Right lobe of liver (tissue), 6 donors: ENCODE results near the gene KIAA0825. TPM values are rescaled to one million over a fixed set of nuclear protein-coding genes. Genes with fewer than 3 reads are reported as not detected.

Source experiments
- ATAC-seq, 4 donors: fragments of 200-7000 bp; cut with Tn5 transposase; one replicate each; pipeline ENCODE4 v1.9.1; 2020; ENCODE audit warnings: mild to moderate bottlenecking in 4 of 4, moderate library complexity in 4 of 4
- DNase-seq, 3 donors: peaks; one replicate each; pipeline ENCODE4 v3.0.0-alpha.2; 2020
- H3K27ac ChIP-seq, 3 donors: fragments of 200-600 bp; one replicate each; pipeline ENCODE4 v1.8.0; 2022
- H3K27me3 ChIP-seq, 2 donors: fragments of 200-600 bp; one replicate each; pipeline ENCODE4 v1.8.0; 2022
- H3K36me3 ChIP-seq, 4 donors: fragments of 200-600 bp; sonication (generic) in 1 of 4; one replicate each; pipeline versions ENCODE4 v1.5.1 to v1.8.0; 2017 to 2022; ENCODE audit warnings: control low read depth in 1 of 4
- H3K4me1 ChIP-seq, 4 donors: fragments of 200-600 bp; sonication (generic) in 1 of 4; one replicate each; pipeline versions ENCODE4 v1.5.1 to v1.8.0; 2017 to 2022; ENCODE audit warnings: control low read depth in 1 of 4
- H3K4me3 ChIP-seq, 3 donors: fragments of 200-600 bp; one replicate each; pipeline ENCODE4 v1.8.0; 2022
- H3K9me3 ChIP-seq, 4 donors: fragments of 200-600 bp; sonication (generic) in 1 of 4; one replicate each; pipeline versions ENCODE4 v1.5.1 to v1.8.0; 2017 to 2022; ENCODE audit warnings: control low read depth in 1 of 4
- POLR2A ChIP-seq: fragments of 450-650 bp; IDR thresholded peaks from one replicate; pipeline ENCODE4 v1.6.1; 2017; ENCODE audit warnings: antibody characterized with exemption, mild to moderate bottlenecking
- WGBS: methylation state at CpG from one replicate; pipeline ENCODE4 v1.1.6; 2018; ENCODE audit warnings: low coverage, low lambda C conversion rate; ENCODE audit not compliant: insufficient coverage; ENCODE audit errors: missing lambda C conversion rate; 5-methylcytosine and 5-hydroxymethylcytosine counted together
- intact Hi-C, 2 donors: fragments of 100-400 bp; cut with DNase I; formaldehyde crosslinking; loops; one replicate each; pipeline versions ENCODE4 v1.11.2 to v1.14.1; 2022
- total RNA-seq, 6 experiments: library from RNA; depleted of rRNA in 2 of 6; stranded (reverse); fragments of >200 nt in 2 of 6; fragmentation: NEBNext Ultra II Directional in 3 of 6; extraction: Animal tissue kit (Norgen Biotek cat#: 25700) in 3 of 6; gene quantifications; one replicate each; pipeline versions ENCODE4 v1.1.0 to v1.2.4, GENCODE V29; 2016 to 2023
- TF ChIP-seq, protein P1 (sequence below), 4 donors: fragments of 200-600 bp in 3 of 4; fragments of 450-650 bp in 1 of 4; IDR thresholded peaks; one replicate each; pipeline versions ENCODE4 v1.5.1 to v1.8.0; 2016 to 2022; ENCODE audit warnings: antibody characterized with exemption in 4 of 4, mild to moderate bottlenecking in 2 of 4
- donor health status: DM: no; HTN: yes; CAD: no.
- donor health status: DM: no; HTN: no; CAD: no.
- donor health status: DM: no; HTN: no; CAD: no.
- donor health status: DM: no; HTN: yes; CAD: no.
- donor health status: DM: no; HTN: yes; CAD: no.

The KIAA0825 gene
- total RNA-seq, 6 experiments from 2014 or later = 0.86 to 3.2 (median 1.7) TPM

DNA sequence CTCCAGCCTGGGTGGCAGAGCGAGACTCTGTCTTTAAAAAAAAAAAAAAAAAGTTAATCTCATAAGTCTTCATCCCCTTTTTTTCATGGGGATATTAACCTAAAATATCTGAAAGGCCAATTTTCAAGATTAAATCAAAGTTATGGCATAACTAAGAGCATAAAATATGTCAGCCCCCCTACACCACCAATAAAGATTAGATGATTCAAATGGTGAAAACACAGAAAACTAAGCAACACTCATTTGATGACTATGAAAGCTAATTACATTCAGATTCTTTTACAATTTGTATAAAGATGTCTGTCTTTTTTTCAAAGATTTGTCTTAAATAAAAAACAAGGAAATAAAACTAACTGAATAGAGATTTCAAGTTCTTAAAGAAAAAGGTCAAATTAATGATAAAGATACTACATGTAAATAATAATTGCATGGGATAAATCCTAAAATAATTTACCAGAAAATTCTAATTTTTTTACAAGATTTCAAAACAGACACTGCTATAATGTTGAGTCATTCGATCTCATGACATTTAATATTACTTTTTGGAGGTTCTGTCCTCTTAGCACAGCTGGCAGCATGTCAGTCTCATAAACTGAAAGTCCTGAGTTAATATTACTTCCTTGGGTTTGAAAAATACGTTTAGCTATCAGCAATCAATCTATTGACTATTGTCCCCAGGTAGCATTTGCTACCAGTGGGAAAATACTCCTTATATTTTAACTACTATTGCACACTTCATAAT is 112.9 kb downstream of the KIAA0825 start:
- Histone ChIP-seq H3K27ac (no peak overlapping the region), H3K27me3 (no peaks in the 10 kb centered on the region), H3K4me3 (no peak overlapping the region), H3K9me3 (no peaks in the 10 kb centered on the region), H3K4me1 (no peaks in the 10 kb centered on the region), H3K36me3 (no peaks in the 10 kb centered on the region)
- TF ChIP-seq, protein P1, sequence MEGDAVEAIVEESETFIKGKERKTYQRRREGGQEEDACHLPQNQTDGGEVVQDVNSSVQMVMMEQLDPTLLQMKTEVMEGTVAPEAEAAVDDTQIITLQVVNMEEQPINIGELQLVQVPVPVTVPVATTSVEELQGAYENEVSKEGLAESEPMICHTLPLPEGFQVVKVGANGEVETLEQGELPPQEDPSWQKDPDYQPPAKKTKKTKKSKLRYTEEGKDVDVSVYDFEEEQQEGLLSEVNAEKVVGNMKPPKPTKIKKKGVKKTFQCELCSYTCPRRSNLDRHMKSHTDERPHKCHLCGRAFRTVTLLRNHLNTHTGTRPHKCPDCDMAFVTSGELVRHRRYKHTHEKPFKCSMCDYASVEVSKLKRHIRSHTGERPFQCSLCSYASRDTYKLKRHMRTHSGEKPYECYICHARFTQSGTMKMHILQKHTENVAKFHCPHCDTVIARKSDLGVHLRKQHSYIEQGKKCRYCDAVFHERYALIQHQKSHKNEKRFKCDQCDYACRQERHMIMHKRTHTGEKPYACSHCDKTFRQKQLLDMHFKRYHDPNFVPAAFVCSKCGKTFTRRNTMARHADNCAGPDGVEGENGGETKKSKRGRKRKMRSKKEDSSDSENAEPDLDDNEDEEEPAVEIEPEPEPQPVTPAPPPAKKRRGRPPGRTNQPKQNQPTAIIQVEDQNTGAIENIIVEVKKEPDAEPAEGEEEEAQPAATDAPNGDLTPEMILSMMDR (IDR thresholded peaks at IDR 0.05) = no peak
- TF ChIP-seq POLR2A = no peak
- 66% methylated on average over 3 of the region's 3 CpGs for WGBS
- intact Hi-C loops = no loop called here
- ATAC-seq (no peak), DNase-seq (no peak)

DNA sequence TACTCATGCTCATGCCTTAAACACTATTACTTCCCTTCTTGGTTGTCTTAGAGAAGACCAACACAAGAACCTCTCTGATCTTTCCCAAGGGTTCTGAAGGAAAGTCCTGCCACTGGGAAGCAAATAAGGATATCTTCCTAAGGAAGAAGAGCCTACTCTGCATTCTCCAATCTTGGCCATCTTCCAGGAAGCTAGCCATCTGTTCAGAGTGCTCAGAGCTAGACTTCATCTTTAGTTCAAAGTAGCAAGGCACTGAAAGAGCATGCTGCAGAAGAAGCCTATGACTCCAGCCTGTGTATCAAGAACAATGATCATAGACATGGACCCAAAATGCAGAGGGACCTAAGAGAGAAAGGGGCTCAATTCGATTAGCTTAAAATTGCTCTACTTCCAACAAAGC is 114.7 kb downstream of the KIAA0825 start:
- TF ChIP-seq, protein P1 (IDR thresholded peaks at IDR 0.05) = no peak
- no peak for TF ChIP-seq POLR2A
- Histone ChIP-seq H3K27me3 (no peaks in the 10 kb centered on the region), H3K36me3 (no peaks in the 10 kb centered on the region), H3K4me3 (no peak overlapping the region), H3K4me1 (no peaks in the 10 kb centered on the region), H3K27ac (no peak overlapping the region), H3K9me3 (no peaks in the 10 kb centered on the region)
- no peak for DNase-seq
- 86% methylated on average over 1 of the region's 1 CpG for WGBS
- intact Hi-C loops = no loop called here
- no peak for ATAC-seq

GRCh38 chr5:94501365-94501764 is 117.0 kb downstream of the KIAA0825 start:
- Histone ChIP-seq H3K4me3 (no peak overlapping the region), H3K27ac (no peak overlapping the region), H3K9me3 (no peaks in the 10 kb centered on the region), H3K36me3 (no peaks in the 10 kb centered on the region), H3K27me3 (no peaks in the 10 kb centered on the region), H3K4me1 (no peaks in the 10 kb centered on the region)
- TF ChIP-seq POLR2A = no peak
- TF ChIP-seq, protein P1 (IDR thresholded peaks at IDR 0.05) = no peak
- DNase-seq (no peak), ATAC-seq (no peak)
- intact Hi-C loops = no loop called here
- WGBS = no CpG with 5 or more reads among the region's 1 CpG

GRCh38 chr5:94499806-94500205 is 118.6 kb downstream of the KIAA0825 start:
- WGBS = 95% methylated on average over 3 of the region's 3 CpGs
- intact Hi-C loops = no loop called here
- no peaks in the 10 kb centered on the region for H3K4me1 ChIP-seq
- no peak overlapping the region for H3K27ac ChIP-seq
- TF ChIP-seq POLR2A = no peak
- TF ChIP-seq, protein P1 (IDR thresholded peaks at IDR 0.05) = no peak
- ATAC-seq (no peak), DNase-seq (no peak)
- no peaks in the 10 kb centered on the region for H3K27me3 ChIP-seq
- no peak overlapping the region for H3K4me3 ChIP-seq
- H3K9me3 ChIP-seq = no peaks in the 10 kb centered on the region
- no peaks in the 10 kb centered on the region for H3K36me3 ChIP-seq
